SU-DHL-6 (cell line): ENCODE data around the gene STAG2.

Experiments
- H2AFZ ChIP-seq: fragments of 200-600 bp; sonication (generic); 2 replicates; pipeline ENCODE4 v1.6.1; 2014; ENCODE audit warnings: low read depth, mild to moderate bottlenecking, moderate library complexity, mixed read lengths, antibody characterized with exemption, low read length; ENCODE audit not compliant: severe bottlenecking
- H3F3A ChIP-seq: fragments of 200-600 bp; shearing (Covaris generic); 2 replicates; pipeline ENCODE4 v1.6.0; 2016; ENCODE audit warnings: antibody characterized with exemption, mild to moderate bottlenecking; ENCODE audit not compliant: insufficient read depth
- H3K27ac ChIP-seq: fragments of 200-600 bp; sonication (generic); 2 replicates; pipeline ENCODE4 v1.5.1; 2016; ENCODE audit warnings: low read depth, mild to moderate bottlenecking, low read length, moderate library complexity, mixed read lengths
- H3K27me3 ChIP-seq: fragments of 200-600 bp; sonication (generic), shearing (Covaris generic); 2 replicates; pipeline ENCODE4 v1.6.0; 2014; ENCODE audit warnings: mild to moderate bottlenecking, low read length
- H3K36me3 ChIP-seq: fragments of 200-600 bp; sonication (generic); 2 replicates; pipeline ENCODE4 v1.6.1; 2014; ENCODE audit warnings: mild to moderate bottlenecking, low read length, mixed read lengths
- H3K4me2 ChIP-seq: fragments of 300-600, 200-600 bp; shearing (Covaris generic), sonication (generic); 2 replicates; pipeline ENCODE4 v1.6.0; 2014; ENCODE audit warnings: low read length, low read depth, mild to moderate bottlenecking; ENCODE audit not compliant: poor library complexity, severe bottlenecking
- H3K4me3 ChIP-seq: fragments of 200-600 bp; sonication (generic); 2 replicates; pipeline ENCODE4 v1.5.1; 2014; ENCODE audit warnings: antibody characterized with exemption, low read length, mild to moderate bottlenecking, mixed read lengths; ENCODE audit not compliant: insufficient read depth, poor library complexity, severe bottlenecking
- H3K79me2 ChIP-seq: fragments of 200-600 bp; sonication (generic); 2 replicates; pipeline ENCODE4 v1.6.1; 2014; ENCODE audit warnings: mild to moderate bottlenecking, low read length, moderate library complexity; ENCODE audit not compliant: insufficient read depth
- H3K9ac ChIP-seq: fragments of 200-600 bp; sonication (generic); 2 replicates; pipeline ENCODE4 v1.7.0; 2014; ENCODE audit warnings: mild to moderate bottlenecking, low read length
- H3K9me2 ChIP-seq: fragments of 200-600 bp; sonication (generic); replicated peaks from 2 replicates; pipeline ENCODE4 v1.6.1; 2014; ENCODE audit warnings: low read length; ENCODE audit not compliant: insufficient read depth
- H3K9me3 ChIP-seq: fragments of 200-600 bp; sonication (generic); 2 replicates; pipeline ENCODE4 v1.6.1; 2014; ENCODE audit warnings: low read length, mixed read lengths; ENCODE audit not compliant: insufficient read depth
- H4K20me1 ChIP-seq: fragments of 200-600 bp; sonication (generic); 2 replicates; pipeline ENCODE4 v1.6.1; 2014; ENCODE audit warnings: low read depth, mild to moderate bottlenecking, antibody characterized with exemption, low read length, moderate library complexity, mixed read lengths
- EZH2phosphoT487 ChIP-seq: fragments of 200-600 bp; sonication (generic), shearing (Covaris generic); conservative IDR thresholded peaks from 2 replicates; pipeline ENCODE4 v1.6.1; 2018; ENCODE audit warnings: mild to moderate bottlenecking, antibody characterized with exemption, low read length, moderate library complexity, mixed read lengths
- TF ChIP-seq, protein P1 (sequence below): fragments of 200-600 bp; sonication (generic); IDR thresholded peaks from one replicate; pipeline ENCODE4 v1.5.1; 2017; ENCODE audit warnings: antibody characterized with exemption, mild to moderate bottlenecking, low read length, moderate library complexity; ENCODE audit not compliant: insufficient read depth, poor library complexity, severe bottlenecking

Gene STAG2

DNA sequence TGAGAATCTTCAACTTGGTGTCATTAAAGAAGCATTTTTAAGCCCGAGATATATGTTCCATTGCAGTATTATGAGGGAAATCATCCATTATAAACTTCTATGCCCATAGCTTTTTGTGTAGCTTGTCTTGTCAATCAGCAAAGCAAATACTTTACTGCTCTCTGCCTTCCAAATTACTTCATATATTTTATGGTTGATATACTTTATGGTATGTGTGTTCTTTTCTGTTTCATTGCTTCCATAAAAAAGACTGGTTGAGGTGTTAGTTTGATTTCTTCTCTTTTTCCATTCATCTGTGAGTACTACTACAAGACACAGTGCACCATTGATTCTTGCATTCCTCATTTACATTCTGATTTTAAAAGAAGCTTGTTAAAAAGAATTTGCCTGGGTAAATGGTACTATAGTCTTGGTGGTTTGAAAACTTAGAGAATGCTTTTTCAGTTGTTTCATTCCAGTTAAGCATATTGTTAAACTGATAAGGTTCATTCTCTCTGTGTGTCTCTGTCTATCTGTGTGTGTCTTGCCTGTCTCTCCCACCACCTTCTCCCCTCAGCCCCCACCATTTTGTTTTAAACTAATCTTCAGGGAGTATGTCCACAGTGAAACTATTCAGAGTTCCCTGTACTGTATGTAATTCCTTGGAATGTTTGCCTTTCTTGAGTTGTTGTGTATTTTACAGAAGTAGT lies 27.1 kb downstream of the STAG2 start:
- Histone ChIP-seq H3K27me3 (no peaks in the 10 kb centered on the region), H3K27ac (no peak overlapping the region), H3K79me2 (peaks cover 94% of the 10 kb centered on the region), H3K4me3 (no peak overlapping the region), H3F3A (no peaks in the 10 kb centered on the region; the same call in 1 of the 2 replicates), H3K9me2 (no peaks in the 10 kb centered on the region), H3K36me3 (no peaks in the 10 kb centered on the region), H3K4me2 (no peak overlapping the region), H4K20me1 (peaks cover 10% of the 10 kb centered on the region), H2AFZ (no peak overlapping the region), H3K9ac (no peak overlapping the region), H3K9me3 (no peaks in the 10 kb centered on the region)
- no peak for TF ChIP-seq EZH2phosphoT487

DNA sequence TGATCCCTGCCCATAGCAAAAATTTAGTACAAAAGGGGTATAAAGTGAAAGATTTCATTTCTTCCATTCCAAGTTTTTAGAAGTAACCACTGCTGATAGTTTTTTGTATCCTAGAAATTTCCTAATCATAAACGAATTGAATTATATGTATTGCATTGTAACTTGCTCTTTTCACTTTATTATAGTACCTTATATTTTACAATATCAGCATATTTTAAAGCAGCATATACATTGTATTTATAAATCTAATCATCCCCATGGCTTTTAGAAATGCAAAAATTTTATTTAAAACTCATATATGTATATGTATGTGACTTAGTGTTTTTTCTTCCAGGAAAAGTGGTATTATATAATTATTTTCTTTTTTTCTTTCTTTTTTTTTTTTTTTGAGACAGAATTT lies 27.7 kb downstream of the STAG2 start:
- Histone ChIP-seq H3K79me2 (peaks cover 94% of the 10 kb centered on the region), H3K4me2 (no peak overlapping the region), H3K9me2 (no peaks in the 10 kb centered on the region), H3F3A (no peaks in the 10 kb centered on the region; the same call in 1 of the 2 replicates), H3K36me3 (no peaks in the 10 kb centered on the region), H3K27ac (no peak overlapping the region), H3K9ac (no peak overlapping the region), H3K4me3 (no peak overlapping the region), H2AFZ (no peak overlapping the region), H3K27me3 (no peaks in the 10 kb centered on the region), H3K9me3 (no peaks in the 10 kb centered on the region), H4K20me1 (peaks cover 14% of the 10 kb centered on the region)
- TF ChIP-seq EZH2phosphoT487: no peak
- TF ChIP-seq, protein P1, sequence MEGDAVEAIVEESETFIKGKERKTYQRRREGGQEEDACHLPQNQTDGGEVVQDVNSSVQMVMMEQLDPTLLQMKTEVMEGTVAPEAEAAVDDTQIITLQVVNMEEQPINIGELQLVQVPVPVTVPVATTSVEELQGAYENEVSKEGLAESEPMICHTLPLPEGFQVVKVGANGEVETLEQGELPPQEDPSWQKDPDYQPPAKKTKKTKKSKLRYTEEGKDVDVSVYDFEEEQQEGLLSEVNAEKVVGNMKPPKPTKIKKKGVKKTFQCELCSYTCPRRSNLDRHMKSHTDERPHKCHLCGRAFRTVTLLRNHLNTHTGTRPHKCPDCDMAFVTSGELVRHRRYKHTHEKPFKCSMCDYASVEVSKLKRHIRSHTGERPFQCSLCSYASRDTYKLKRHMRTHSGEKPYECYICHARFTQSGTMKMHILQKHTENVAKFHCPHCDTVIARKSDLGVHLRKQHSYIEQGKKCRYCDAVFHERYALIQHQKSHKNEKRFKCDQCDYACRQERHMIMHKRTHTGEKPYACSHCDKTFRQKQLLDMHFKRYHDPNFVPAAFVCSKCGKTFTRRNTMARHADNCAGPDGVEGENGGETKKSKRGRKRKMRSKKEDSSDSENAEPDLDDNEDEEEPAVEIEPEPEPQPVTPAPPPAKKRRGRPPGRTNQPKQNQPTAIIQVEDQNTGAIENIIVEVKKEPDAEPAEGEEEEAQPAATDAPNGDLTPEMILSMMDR: no peak

DNA sequence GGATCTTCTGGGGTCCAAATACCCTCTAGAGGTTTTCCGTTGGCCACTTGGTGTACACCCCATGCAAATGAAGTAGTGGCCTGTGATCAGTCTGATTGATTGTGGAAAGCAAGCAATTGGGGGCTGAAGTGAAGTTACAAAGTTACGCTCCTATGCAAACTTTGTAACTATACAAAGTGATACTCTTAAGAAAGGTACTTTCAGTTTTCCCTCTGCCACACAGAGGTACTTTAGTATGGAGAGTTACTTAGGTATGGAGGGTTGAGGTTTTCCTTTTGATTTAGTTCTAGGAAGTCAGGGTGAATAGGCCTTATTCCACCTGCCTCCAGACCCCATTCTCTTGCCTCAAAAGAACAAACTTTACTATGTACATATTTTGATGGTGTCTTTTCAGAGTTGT lies 28.7 kb downstream of the STAG2 start:
- no peak for TF ChIP-seq EZH2phosphoT487
- TF ChIP-seq, protein P1: no peak
- H3K27ac ChIP-seq: no peak overlapping the region
- no peak overlapping the region for H3K4me2 ChIP-seq
- H3K9ac ChIP-seq: no peak overlapping the region
- H4K20me1 ChIP-seq: peaks cover 14% of the 10 kb centered on the region
- H3K9me3 ChIP-seq: no peaks in the 10 kb centered on the region
- no peak overlapping the region for H2AFZ ChIP-seq
- H3K27me3 ChIP-seq: no peaks in the 10 kb centered on the region
- no peaks in the 10 kb centered on the region; the same call in 1 of the 2 replicates for H3F3A ChIP-seq
- H3K4me3 ChIP-seq: no peak overlapping the region
- peaks cover 94% of the 10 kb centered on the region for H3K79me2 ChIP-seq
- no peaks in the 10 kb centered on the region for H3K9me2 ChIP-seq
- no peaks in the 10 kb centered on the region for H3K36me3 ChIP-seq

DNA sequence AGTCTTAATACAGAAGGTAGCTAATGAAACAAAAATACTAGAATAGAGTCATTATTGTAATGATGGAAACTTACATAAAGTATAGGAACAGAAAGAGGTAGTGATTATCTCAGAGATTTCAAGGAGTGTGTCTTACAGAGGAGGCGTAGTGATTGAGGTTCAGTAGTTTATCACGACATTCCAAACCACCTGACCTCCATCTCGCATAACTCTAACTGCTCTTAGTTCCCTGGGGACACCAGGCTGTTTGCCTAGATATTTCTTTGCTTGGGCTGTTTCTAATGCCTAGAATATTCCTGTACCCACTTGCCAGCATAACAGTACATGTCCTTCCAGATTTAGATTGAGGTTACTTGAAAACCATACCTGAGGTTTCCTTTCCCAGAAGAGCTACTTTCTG lies 29.1 kb downstream of the STAG2 start:
- H3K27ac ChIP-seq: no peak overlapping the region
- no peaks in the 10 kb centered on the region for H3K9me3 ChIP-seq
- H3K36me3 ChIP-seq: no peaks in the 10 kb centered on the region
- H3K9me2 ChIP-seq: no peaks in the 10 kb centered on the region
- TF ChIP-seq, protein P1: no peak
- no peak for TF ChIP-seq EZH2phosphoT487
- no peak overlapping the region for H3K9ac ChIP-seq
- no peak overlapping the region for H3K4me3 ChIP-seq
- no peaks in the 10 kb centered on the region for H3K27me3 ChIP-seq
- H3K4me2 ChIP-seq: no peak overlapping the region
- H4K20me1 ChIP-seq: peaks cover 14% of the 10 kb centered on the region
- peaks cover 94% of the 10 kb centered on the region for H3K79me2 ChIP-seq
- H2AFZ ChIP-seq: no peak overlapping the region
- H3F3A ChIP-seq: no peaks in the 10 kb centered on the region; the same call in 1 of the 2 replicates
